Parathyroid adenoma (tissue), 2 donors: Measurements from ENCODE around the gene ZNHIT2.

ENCODE experiments used
- H2AFZ ChIP-seq: fragments of 300-600 bp; sonication (generic); one replicate; pipeline ENCODE4 v1.7.0; 2017; ENCODE audit warnings: antibody characterized with exemption, mild to moderate bottlenecking
- H3K27ac ChIP-seq: fragments of 300-600 bp; sonication (generic); one replicate; pipeline ENCODE4 v1.7.0; 2017
- H3K27me3 ChIP-seq: fragments of 300-600 bp; sonication (generic); one replicate; pipeline ENCODE4 v1.7.0; 2017; ENCODE audit warnings: low read length; ENCODE audit not compliant: control insufficient read depth, insufficient read depth
- H3K36me3 ChIP-seq: fragments of 300-600 bp; sonication (generic); one replicate; pipeline ENCODE4 v1.7.0; 2017; ENCODE audit warnings: low read length; ENCODE audit not compliant: control insufficient read depth, insufficient read depth
- H3K4me1 ChIP-seq: fragments of 300-600 bp; sonication (generic); one replicate; pipeline ENCODE4 v1.7.0; 2017; ENCODE audit warnings: control low read depth
- H3K4me2 ChIP-seq: fragments of 300-600 bp; sonication (generic); one replicate; pipeline ENCODE4 v1.7.0; 2017; ENCODE audit warnings: low read length
- H3K4me3 ChIP-seq: fragments of 300-600 bp; sonication (generic); one replicate; pipeline ENCODE4 v1.7.0; 2017; ENCODE audit warnings: low read depth, low read length
- H3K79me2 ChIP-seq: fragments of 300-600 bp; sonication (generic); one replicate; pipeline ENCODE4 v1.7.0; 2017; ENCODE audit warnings: control low read depth
- H3K9ac ChIP-seq: fragments of 300-600 bp; sonication (generic); one replicate; pipeline ENCODE4 v1.7.0; 2017; ENCODE audit warnings: mild to moderate bottlenecking
- H3K9me3 ChIP-seq: fragments of 300-600 bp; sonication (generic); one replicate; pipeline ENCODE4 v1.7.0; 2017; ENCODE audit warnings: low read length; ENCODE audit not compliant: control insufficient read depth
- CTCF ChIP-seq: fragments of 300-600 bp; sonication (generic); IDR thresholded peaks from one replicate; pipeline ENCODE4 v1.7.0; 2017; ENCODE audit warnings: antibody characterized with exemption, mild to moderate bottlenecking
- donor health status: primary hyperparathyroidism.

The ZNHIT2 gene

DNA sequence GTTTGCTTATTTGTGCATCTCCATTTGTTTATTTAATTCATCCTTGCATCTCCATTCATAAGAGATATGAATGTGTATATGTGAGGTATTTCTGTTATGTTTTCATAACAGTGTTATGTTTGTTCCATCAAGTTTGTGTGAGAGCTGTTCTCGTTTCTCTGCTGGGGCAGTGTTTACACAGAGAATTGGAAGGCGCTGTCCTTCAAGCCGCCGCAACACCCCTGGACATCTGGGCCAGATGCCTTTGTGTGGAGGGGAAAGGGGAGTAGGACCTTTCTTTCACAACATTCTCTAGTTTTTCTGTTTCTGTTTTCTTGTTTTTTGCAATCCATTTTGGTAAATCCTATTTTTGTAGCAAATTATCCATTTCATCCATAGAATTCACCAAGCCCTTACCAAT, 12.9 kb downstream of the ZNHIT2 start:
- H3K79me2 ChIP-seq = peaks cover 3% of the 10 kb centered on the region
- H3K27me3 ChIP-seq = no peaks in the 10 kb centered on the region
- no peaks in the 10 kb centered on the region for H3K36me3 ChIP-seq
- peak overlapping the region; percentile 37 for H3K4me3 ChIP-seq
- H3K4me1 ChIP-seq = peaks cover 6% of the 10 kb centered on the region
- peak overlapping the region; percentile 74 for H3K27ac ChIP-seq
- H2AFZ ChIP-seq = no peak overlapping the region
- H3K9me3 ChIP-seq = no peaks in the 10 kb centered on the region
- no peak for TF ChIP-seq CTCF
- no peak overlapping the region for H3K9ac ChIP-seq
- H3K4me2 ChIP-seq = peak overlapping the region; percentile 53

DNA sequence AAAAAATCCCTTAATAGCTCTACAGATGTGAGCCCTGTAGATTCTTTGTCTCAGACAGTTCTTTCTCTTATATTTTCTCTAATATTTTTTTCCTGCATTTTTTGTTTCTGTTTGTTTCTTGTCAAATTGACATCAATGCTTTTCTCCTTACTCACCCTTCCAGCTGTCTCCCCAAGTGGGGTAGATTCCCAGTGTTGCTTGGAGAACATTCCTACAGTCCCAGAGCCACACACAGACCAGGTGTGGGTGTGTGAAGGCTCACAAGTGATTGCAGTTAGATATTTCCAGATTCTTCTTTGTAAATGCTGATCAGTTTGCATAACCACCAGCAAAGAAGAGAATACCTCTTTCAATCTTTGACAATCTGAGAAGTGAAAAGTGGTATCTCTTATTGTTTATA, 14.0 kb downstream of the ZNHIT2 start:
- H3K9ac ChIP-seq = no peak overlapping the region
- peak overlapping the region; percentile 31 for H3K4me2 ChIP-seq
- peaks cover 7% of the 10 kb centered on the region for H3K79me2 ChIP-seq
- H3K27me3 ChIP-seq = no peaks in the 10 kb centered on the region
- H2AFZ ChIP-seq = no peak overlapping the region
- TF ChIP-seq CTCF = no peak
- peaks cover 6% of the 10 kb centered on the region for H3K4me1 ChIP-seq
- H3K27ac ChIP-seq = peak overlapping the region; percentile 74
- peak overlapping the region; percentile 11 for H3K4me3 ChIP-seq
- no peaks in the 10 kb centered on the region for H3K9me3 ChIP-seq
- H3K36me3 ChIP-seq = no peaks in the 10 kb centered on the region

GRCh38 chr11:65102142-65103095, 15.1 kb downstream of the ZNHIT2 start:
- no peaks in the 10 kb centered on the region for H3K9me3 ChIP-seq
- no peak overlapping the region for H2AFZ ChIP-seq
- TF ChIP-seq CTCF = no peak
- peaks cover 9% of the 10 kb centered on the region for H3K79me2 ChIP-seq
- no peaks in the 10 kb centered on the region for H3K36me3 ChIP-seq
- H3K9ac ChIP-seq = no peak overlapping the region
- peaks cover 6% of the 10 kb centered on the region for H3K4me1 ChIP-seq
- H3K27ac ChIP-seq = no peak overlapping the region
- H3K27me3 ChIP-seq = no peaks in the 10 kb centered on the region
- H3K4me3 ChIP-seq = no peak overlapping the region
- no peak overlapping the region for H3K4me2 ChIP-seq

DNA sequence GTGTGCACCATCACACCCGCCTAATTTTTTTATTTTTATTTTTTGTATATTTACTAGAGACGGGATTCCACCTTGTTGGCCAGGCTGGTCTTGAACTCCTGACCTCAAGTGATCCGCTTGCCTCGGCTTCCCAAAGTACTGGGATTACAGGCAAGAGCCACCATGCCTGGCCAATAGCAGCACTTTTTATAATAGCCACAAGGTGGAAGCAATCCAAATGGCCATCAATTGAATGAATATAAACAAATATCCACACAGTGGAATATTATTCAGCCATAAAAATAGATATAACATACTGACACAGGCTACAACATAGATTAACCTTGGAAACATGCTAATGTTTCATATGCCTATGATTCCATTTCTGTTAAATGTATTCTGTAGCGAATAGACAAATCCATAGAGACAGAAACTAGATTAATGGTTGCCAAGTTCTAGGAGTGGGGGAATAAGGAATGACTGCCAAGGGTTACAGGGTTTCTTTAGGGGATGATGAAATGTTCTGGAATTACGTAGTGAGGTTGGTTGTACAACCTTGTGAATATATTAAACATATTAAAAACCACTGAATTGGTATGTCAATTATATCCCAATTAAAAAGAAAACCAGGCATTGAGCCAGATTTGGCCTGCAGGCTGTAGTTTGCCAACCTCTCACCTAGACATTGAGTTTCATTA, 16.7 kb downstream of the ZNHIT2 start:
- H3K4me2 ChIP-seq = no peak overlapping the region
- H3K9me3 ChIP-seq = no peaks in the 10 kb centered on the region
- H3K79me2 ChIP-seq = peaks cover 15% of the 10 kb centered on the region
- no peaks in the 10 kb centered on the region for H3K27me3 ChIP-seq
- H3K36me3 ChIP-seq = no peaks in the 10 kb centered on the region
- no peak for TF ChIP-seq CTCF
- no peak overlapping the region for H3K9ac ChIP-seq
- no peak overlapping the region for H3K27ac ChIP-seq
- peaks cover 10% of the 10 kb centered on the region for H3K4me1 ChIP-seq
- H3K4me3 ChIP-seq = no peak overlapping the region
- H2AFZ ChIP-seq = no peak overlapping the region
